Measurements from ENCODE around the gene RNF151.
"Not testable (repeated sequence)": the region's sequence is repeated elsewhere in the genome, so short reads cannot be mapped to it uniquely, and the experiment has no call there.

The RNF151 gene

GRCh38 chr16:1966460-1966859, at the start of gene RNF151:
Gene RNF151, plus strand, starts transcription at chr16:1966856. Its CDS starts 26 bp downstream, at chr16:1966882.
- intact Hi-C loops (cut with DNase I), result no loop called here
- DNase-seq, result no peak

GRCh38 chr16:1917056-1917664, 49.5 kb upstream of the RNF151 start:
- no peak for DNase-seq

DNA sequence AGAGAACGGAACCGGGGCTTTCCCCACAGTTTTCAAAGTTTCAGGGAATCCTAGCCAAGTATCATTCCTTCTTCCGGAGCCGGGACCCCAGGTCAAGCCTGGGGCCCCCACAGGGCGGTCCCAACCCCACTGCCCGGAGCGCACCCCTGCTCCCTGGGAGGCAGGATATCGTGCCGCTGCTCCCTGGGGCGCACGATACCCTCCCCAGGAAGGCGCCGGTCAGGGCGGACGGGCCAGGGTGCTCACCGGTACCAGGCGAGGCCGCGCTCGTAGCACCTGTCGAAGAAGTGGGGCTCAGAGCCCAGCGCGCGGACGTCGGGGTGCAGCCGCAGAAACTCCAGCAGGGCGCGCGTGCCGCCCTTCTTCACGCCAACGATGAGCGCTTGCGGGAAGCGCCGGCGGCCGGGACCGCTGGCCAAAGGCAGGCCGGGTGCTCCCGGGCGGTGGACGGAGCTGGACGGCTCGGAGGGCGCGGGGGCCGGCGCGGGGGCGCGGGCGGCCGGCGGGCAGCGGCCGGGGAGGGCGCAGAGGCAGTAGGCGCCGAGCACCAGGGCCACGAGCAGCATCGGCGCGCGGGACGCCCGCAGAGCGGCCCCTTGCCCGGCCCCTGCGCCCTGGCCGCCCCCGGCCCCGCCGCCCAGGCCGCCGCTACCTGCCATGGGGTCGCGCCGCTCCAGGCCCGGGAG, 48.8 kb upstream of the RNF151 start:
- intact Hi-C loops (cut with DNase I), result no loop called here
- no peak for DNase-seq

More at GRCh38 chr16:1917056-1917664, 49.5 kb upstream of the RNF151 start:
- intact Hi-C loops (cut with DNase I), result no loop called here

GRCh38 chr16:1918351-1919326, 48.0 kb upstream of the RNF151 start, which contains the start of gene HS3ST6:
Gene HS3ST6, minus strand, starts transcription at chr16:1918415. Its CDS starts 92 bp downstream, at chr16:1918323.
- intact Hi-C loops (cut with DNase I), result no loop called here
- DNase-seq, result no peak

GRCh38 chr16:1919327-1919998, 47.2 kb upstream of the RNF151 start:
- intact Hi-C loops (cut with DNase I), result no loop called here
- DNase-seq, result no peak

- intact Hi-C loops (cut with DNase I), result not testable (repeated sequence)
These were observed 46.5 kb upstream of the RNF151 start for GRCh38 chr16:1920122-1920521.

GRCh38 chr16:1920727-1921171, 45.9 kb upstream of the RNF151 start:
- no peak for DNase-seq
- intact Hi-C loops (cut with DNase I), result no loop called here

More at GRCh38 chr16:1920122-1920521, 46.5 kb upstream of the RNF151 start:
- DNase-seq, result not testable (repeated sequence)

DNA sequence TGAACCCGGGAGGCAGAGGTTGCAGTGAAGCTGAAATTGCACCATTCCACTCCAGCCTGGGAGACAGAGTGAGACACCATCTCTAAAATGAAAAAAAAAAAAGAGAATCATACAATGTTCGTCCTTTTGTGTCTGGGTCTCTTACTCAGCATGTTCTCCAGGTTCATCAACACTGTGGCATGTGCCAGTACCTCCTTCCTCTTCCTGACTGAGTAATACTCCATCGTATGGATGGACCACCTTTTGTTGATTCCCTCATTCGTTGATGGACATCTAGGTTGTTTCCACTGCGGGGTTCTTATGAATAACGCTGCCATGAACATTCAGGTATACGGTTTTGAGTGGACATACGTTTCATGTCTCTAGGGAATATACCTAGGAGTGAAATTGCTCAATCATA, 44.3 kb upstream of the RNF151 start:
- intact Hi-C loops (cut with DNase I), result no loop called here
- DNase-seq, result no peak

GRCh38 chr16:1923299-1924034, 43.2 kb upstream of the RNF151 start:
- intact Hi-C loops (cut with DNase I), result no loop called here

GRCh38 chr16:1924095-1924494, 42.6 kb upstream of the RNF151 start:
- no peak for DNase-seq
- intact Hi-C loops (cut with DNase I), result no loop called here

More at GRCh38 chr16:1923299-1924034, 43.2 kb upstream of the RNF151 start:
- DNase-seq, result no peak

DNA sequence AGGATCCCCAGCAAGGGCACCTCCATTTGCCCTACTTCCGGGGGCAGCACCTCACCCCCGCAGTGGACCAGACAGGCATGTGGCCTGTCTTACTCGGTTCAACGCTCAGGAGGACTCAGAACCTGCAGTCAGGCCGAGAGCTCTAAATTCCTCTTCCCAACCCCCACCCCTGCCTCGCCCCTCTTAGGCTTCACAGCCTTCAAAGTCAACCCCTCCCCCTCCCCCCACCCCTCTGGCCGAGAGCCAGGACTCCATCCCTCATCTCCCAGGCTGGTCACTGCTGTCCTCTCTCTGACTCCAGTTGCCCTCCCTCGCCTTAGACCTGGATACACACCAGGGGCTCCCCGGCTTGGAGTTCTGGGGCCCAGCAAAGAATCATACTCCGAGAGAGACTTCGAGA, 40.4 kb upstream of the RNF151 start:
- DNase-seq, result no peak
- intact Hi-C loops (cut with DNase I), result no loop called here

- no peak for DNase-seq
- intact Hi-C loops (cut with DNase I), result loop anchor here (1.0 kb wide), 1 partner anchor 66 kb away; no protein-coding TSS in a partner anchor
These were observed 37.6 kb upstream of the RNF151 start for GRCh38 chr16:1929105-1929504.

- intact Hi-C loops (cut with DNase I), result loop anchor here (1.0 kb wide), 1 partner anchor 66 kb away; no protein-coding TSS in a partner anchor
- peak; percentile 78 to 98 (median 86) for DNase-seq
These were observed 36.9 kb upstream of the RNF151 start for GRCh38 chr16:1929578-1930337.

DNA sequence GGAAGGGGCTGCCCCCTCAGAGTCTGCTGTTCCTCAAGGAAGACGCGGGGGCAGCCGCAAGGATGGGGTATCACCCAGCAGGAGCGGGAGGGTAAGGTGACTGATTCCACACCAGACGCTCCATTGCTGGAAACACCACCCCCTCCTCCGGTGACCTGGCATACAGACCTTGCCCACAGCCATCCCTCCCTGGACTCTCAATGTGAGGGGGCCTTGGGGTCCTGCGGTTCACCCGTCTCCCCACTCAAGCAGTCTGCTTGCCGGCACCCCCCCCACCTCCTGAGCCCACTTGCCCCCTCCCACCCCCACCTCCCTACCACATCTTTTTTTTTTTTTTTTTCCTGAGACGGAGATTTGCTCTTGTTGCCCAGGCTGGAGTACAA, 36.3 kb upstream of the RNF151 start:
- DNase-seq, result no peak
- intact Hi-C loops (cut with DNase I), result no loop called here

DNA sequence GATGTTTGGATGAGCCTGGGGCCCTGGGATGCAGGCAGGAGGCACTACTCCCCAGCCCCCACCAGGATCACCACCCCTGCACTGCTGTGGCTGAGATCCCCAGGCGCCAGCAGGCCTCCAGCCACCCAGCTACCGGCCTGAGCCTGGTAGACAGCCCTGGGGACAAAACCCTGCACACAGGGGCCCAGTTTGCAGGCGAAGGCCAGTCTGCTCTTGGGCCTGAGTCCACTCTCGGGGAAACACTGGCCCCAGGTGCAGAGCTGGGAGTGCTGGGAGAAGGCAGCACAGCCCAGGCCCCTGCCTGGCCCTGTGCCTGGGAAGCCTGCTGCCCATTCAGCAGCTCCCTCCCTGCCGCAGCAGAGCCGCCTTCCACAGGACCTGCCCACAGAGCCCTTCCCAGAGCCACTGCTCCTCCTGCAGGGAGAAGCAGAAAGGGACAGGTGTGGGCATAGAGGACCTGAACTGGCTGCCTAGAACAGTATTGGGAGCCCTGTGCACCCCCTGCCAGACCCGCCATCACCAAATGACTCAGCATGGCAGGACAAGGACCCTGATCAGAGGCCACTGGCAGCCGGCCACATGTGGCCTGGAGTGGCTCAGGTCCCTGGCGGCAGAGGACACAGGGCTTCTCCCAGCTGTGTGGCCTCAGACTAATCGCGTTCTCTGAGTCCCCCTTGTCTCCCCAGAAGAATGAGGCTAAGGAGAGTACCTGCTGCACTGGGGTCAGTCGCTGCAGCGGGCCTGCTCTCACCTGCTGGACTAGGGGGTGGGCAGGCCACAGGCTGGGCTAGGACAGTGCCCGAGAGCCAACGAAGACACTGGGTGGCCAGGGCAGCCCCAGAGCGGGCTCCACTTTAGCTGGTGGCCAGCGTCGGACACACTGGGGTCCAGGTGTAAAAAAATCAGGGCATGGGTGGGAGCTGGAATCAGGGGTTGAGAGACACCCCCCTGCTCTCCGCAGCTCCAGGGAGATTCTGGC, 34.3 kb upstream of the RNF151 start:
- intact Hi-C loops (cut with DNase I), result no loop called here
- DNase-seq, result no peak

DNA sequence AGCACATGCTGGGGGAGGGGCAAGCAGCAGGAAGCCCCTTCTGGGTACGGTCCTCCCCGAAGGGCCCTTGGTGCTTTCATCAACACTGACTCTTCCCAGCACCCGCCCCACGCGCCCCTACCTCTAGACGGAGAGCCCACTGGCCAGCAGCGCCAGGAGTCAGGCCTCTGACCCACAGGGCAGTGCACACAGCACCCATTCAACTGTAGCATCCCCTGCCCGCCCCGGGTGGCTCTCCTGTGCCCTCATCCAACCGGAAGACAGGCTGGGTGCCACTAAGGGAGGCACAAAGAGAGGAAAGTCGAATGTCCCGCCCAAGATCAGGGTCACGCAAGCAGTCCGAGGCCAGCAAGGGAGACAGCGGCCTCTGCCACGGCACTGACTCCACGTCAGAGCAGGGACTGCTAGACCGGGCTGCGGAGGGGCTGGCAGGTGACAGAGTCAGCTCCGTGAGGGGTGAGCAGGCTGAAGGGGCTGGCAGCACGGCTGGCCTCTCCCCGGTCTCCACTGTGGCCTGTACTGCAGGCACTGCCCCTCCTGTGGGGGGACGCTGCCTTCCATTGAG, 33.5 kb upstream of the RNF151 start:
- intact Hi-C loops (cut with DNase I), result no loop called here
- no peak for DNase-seq

DNA sequence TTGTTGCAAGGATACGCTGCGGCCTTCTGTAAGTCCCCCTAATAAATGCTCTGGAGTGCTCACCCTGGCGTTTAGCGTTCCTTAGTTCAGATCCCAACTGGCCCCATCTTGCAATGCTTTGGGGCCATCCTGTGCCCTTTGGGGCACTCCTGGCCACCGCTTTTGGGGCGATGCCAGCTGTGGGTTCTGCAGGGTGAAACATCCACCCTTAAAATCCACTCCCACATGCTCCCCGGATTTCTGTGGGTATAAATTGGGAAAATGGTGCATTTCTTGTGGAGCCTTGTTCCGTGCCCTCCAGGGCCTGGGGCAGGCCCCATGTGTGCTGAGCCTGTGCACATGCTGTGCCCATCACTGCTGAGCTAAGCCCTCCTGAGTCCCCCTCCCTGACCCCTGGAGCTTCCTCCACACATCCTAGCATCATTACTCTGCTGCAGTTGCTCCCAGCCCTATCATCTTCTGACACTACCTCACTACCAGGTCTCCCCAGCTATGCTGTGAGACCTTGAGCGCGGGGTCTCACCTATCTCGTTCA, 29.6 kb upstream of the RNF151 start:
- DNase-seq, result no peak
- intact Hi-C loops (cut with DNase I), result no loop called here
